Endothelial cell of umbilical vein (primary cell): ENCODE data around the gene FARP1. TPM values are rescaled to one million over a fixed set of nuclear protein-coding genes. Genes with fewer than 3 reads are reported as not detected.

Experiments used
- BruUV-seq: library from RNA; stranded (reverse); fragments of 400-500 nt; replicated peaks from 2 replicates; lab custom pipeline; 2021; lab: Mats Ljungman, UMichigan
- CTCF ChIA-PET: fragments of 300-600, 350-600 bp; sonication (Branson Sonifier 250); formaldehyde crosslinking; loops from one replicate; lab custom pipeline; 2021; ENCODE audit warnings: antibody characterized with exemption, inconsistent platforms; lab: Charles Lee
- POLR2A ChIA-PET: fragments of 300-600, 350-600 bp; sonication (Branson Sonifier 250); formaldehyde crosslinking; loops from one replicate; lab custom pipeline; 2021; ENCODE audit warnings: antibody characterized with exemption, inconsistent platforms; lab: Charles Lee
- DNase-seq: peaks from one replicate; pipeline ENCODE4 v3.0.0-alpha.2; 2011; ENCODE audit warnings: low read depth, low spot score
- FAIRE-seq: peaks from 2 replicates; lab custom pipeline; 2011; peaks lifted over from hg19 to GRCh38; lab: Jason Lieb, UNC
- H2AFZ ChIP-seq: 2 replicates; pipeline ENCODE4 v1.6.0; 2012; ENCODE audit warnings: low read depth, low read length, control low read depth, inconsistent platforms
- H3K27ac ChIP-seq: 2 replicates; pipeline ENCODE4 v1.5.1; 2011; ENCODE audit warnings: low read depth, mild to moderate bottlenecking, control low read depth, low read length, moderate library complexity; ENCODE audit not compliant: insufficient read depth
- H3K27me3 ChIP-seq, 2 experiments: 2 replicates each; pipeline versions ENCODE4 v1.6.0 to v1.6.1; 2011; ENCODE audit warnings: low read length in 2 of 2, mixed read lengths in 1 of 2; ENCODE audit not compliant: control insufficient read depth in 2 of 2, insufficient read depth in 2 of 2
- H3K36me3 ChIP-seq, 2 experiments: 2 replicates in 1 of 2; 3 replicates in 1 of 2; pipeline ENCODE4 v1.5.1; 2011; ENCODE audit warnings: low read length in 2 of 2, mild to moderate bottlenecking in 1 of 2, moderate library complexity in 1 of 2; ENCODE audit not compliant: control insufficient read depth in 2 of 2, insufficient read depth in 2 of 2; ENCODE audit errors: extremely low read depth in 1 of 2
- H3K4me1 ChIP-seq: 3 replicates; pipeline ENCODE4 v1.5.1; 2011; ENCODE audit warnings: mild to moderate bottlenecking, low read length; ENCODE audit not compliant: control insufficient read depth, insufficient read depth; ENCODE audit errors: extremely low read depth
- H3K4me2 ChIP-seq: 2 replicates; pipeline ENCODE4 v1.6.1; 2011; ENCODE audit warnings: low read length, control low read depth, mixed read lengths; ENCODE audit not compliant: insufficient read depth
- H3K4me3 ChIP-seq, 3 experiments: fragments of 200-600 bp in 1 of 3; sonication (generic), shearing (Covaris generic) in 1 of 3; replicated peaks in 1 of 3; 2 replicates each; pipeline ENCODE4 v1.5.1; 2011 to 2016; ENCODE audit warnings: control low read depth in 3 of 3, low read length in 3 of 3, mild to moderate bottlenecking in 2 of 3, inconsistent platforms in 1 of 3, low read depth in 1 of 3, moderate library complexity in 1 of 3; ENCODE audit not compliant: insufficient read depth in 1 of 3
- H3K79me2 ChIP-seq: 2 replicates; pipeline ENCODE4 v1.6.0; 2012; ENCODE audit warnings: low read length, inconsistent platforms; ENCODE audit not compliant: control insufficient read depth, insufficient read depth
- H3K9ac ChIP-seq: replicated peaks from 2 replicates; pipeline ENCODE3; 2011; ENCODE audit warnings: low read length, control low read depth; ENCODE audit not compliant: insufficient read depth; ENCODE audit errors: extremely low read depth
- H3K9me1 ChIP-seq: replicated peaks from 3 replicates; pipeline ENCODE4 v1.6.0; 2011; ENCODE audit warnings: mild to moderate bottlenecking, low read length; ENCODE audit not compliant: control insufficient read depth, insufficient read depth; ENCODE audit errors: extremely low read depth
- H3K9me3 ChIP-seq: replicated peaks from 2 replicates; pipeline ENCODE4 v1.5.1; 2012; ENCODE audit warnings: low read length, inconsistent platforms; ENCODE audit not compliant: control insufficient read depth, insufficient read depth
- H4K20me1 ChIP-seq: replicated peaks from 2 replicates; pipeline ENCODE3; 2011; ENCODE audit warnings: mild to moderate bottlenecking, low read length; ENCODE audit not compliant: control insufficient read depth, insufficient read depth; ENCODE audit errors: extremely low read depth
- EZH2 ChIP-seq: IDR thresholded peaks from 2 replicates; pipeline ENCODE4 v1.6.1; 2012; ENCODE audit warnings: borderline replicate concordance, low read depth, mild to moderate bottlenecking, moderate library complexity, low read length, inconsistent platforms; ENCODE audit not compliant: severe bottlenecking
- FOS ChIP-seq: IDR thresholded peaks from 2 replicates; pipeline ENCODE4 v1.6.1; 2011; ENCODE audit warnings: mild to moderate bottlenecking, low read length, moderate library complexity, borderline replicate concordance; ENCODE audit not compliant: insufficient read depth
- GATA2 ChIP-seq: IDR thresholded peaks from 2 replicates; pipeline ENCODE4 v1.7.0; 2011; ENCODE audit warnings: low read depth, mild to moderate bottlenecking, moderate library complexity, mixed read lengths, low read length; ENCODE audit not compliant: insufficient read length, insufficient read depth
- JUN ChIP-seq: IDR thresholded peaks from 2 replicates; pipeline ENCODE4 v1.6.1; 2011; ENCODE audit warnings: borderline replicate concordance, low read depth; ENCODE audit not compliant: insufficient read length, insufficient read depth
- MYC ChIP-seq: IDR thresholded peaks from one replicate; pipeline ENCODE4 v1.6.1; 2011; ENCODE audit warnings: mild to moderate bottlenecking, low read depth, low read length
- POLR2A ChIP-seq: IDR thresholded peaks from 2 replicates; pipeline ENCODE4 v1.6.1; 2012; ENCODE audit warnings: low read depth, mild to moderate bottlenecking, control low read depth, low read length
- POLR2AphosphoS5 ChIP-seq: IDR thresholded peaks from 2 replicates; pipeline ENCODE4 v1.6.1; 2012; ENCODE audit warnings: low read depth, mild to moderate bottlenecking, control low read depth, low read length, moderate library complexity; ENCODE audit not compliant: insufficient read depth
- dilution Hi-C: fragments of 300-500 bp; cut with MboI; formaldehyde crosslinking; loops from one replicate; pipeline ENCODE4 v1.15.0; 2019; ENCODE audit warnings: low sequenced_read_pairs; ENCODE audit not compliant: extremely low pct_ligation_motif_present
- intact Hi-C: fragments of 100-400 bp; cut with micrococcal nuclease; formaldehyde crosslinking; loops from one replicate; pipeline ENCODE4 v1.10.0; 2022
- polyA plus RNA-seq, 4 experiments: library from polyadenylated mRNA; depleted of rRNA in 3 of 4; stranded (reverse) in 3 of 4; unstranded in 1 of 4; fragments of >200 nt; gene quantifications; 2 replicates each; pipeline versions ENCODE4 v1.2.1 to v1.2.3, GENCODE V29; 2011 to 2012; ENCODE audit warnings: missing spikeins in 1 of 4
- total RNA-seq: library from RNA; stranded (reverse); gene quantifications from 2 replicates; pipeline ENCODE4 v1.2.3, GENCODE V29; 2021
- TF ChIP-seq, protein P1 (sequence below): IDR thresholded peaks from 2 replicates; pipeline ENCODE4 v1.6.1; 2011; ENCODE audit not compliant: insufficient read depth, insufficient read length
- TF ChIP-seq, protein P2 (sequence below), 2 donors: IDR thresholded peaks; 1 replicate in 1 of 2; 2 replicates in 1 of 2; pipeline ENCODE4 v1.5.1; 2011; ENCODE audit warnings: low read length in 2 of 2, mild to moderate bottlenecking in 2 of 2, moderate library complexity in 2 of 2, control low read depth in 1 of 2, inconsistent platforms in 1 of 2, low read depth in 1 of 2; ENCODE audit not compliant: insufficient read depth in 1 of 2; ENCODE audit errors: extremely low read depth in 1 of 2

Gene FARP1
- total and polyA plus RNA-seq, 2 donors (not counting 3 experiments of a cell fraction or from before 2014, with no cell fraction given) = 19.0 to 77.7 TPM

DNA sequence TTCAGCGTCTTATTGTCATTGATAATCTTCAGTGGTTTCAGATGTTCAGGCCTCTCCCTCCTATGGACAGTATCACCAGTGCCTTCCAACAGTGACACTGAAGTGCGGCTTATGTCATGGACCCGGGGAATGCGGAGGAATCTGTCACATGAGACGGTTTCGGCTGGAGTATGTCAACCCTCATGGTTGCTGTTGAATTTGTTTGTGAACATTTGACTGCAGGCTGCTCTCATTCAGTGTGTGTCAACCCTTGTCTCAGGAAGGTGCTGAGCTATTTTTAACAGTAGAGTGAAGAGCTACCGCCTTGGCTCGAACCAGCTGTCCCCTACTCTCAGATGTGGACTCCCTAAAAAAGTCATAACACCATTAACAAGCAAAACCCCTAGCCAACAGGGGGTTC, 173.0 kb downstream of the FARP1 start:
- H3K27ac ChIP-seq = no peak overlapping the region
- FAIRE-seq (no peak), DNase-seq (no peak)
- H3K36me3 ChIP-seq = no peaks in the 10 kb centered on the region
- no peaks in the 10 kb centered on the region for H4K20me1 ChIP-seq
- H3K9me1 ChIP-seq = no peaks in the 10 kb centered on the region
- no peaks in the 10 kb centered on the region for H3K27me3 ChIP-seq
- H3K4me2 ChIP-seq = no peak overlapping the region
- no peaks in the 10 kb centered on the region for H3K4me1 ChIP-seq
- no peak overlapping the region for H2AFZ ChIP-seq
- POLR2A ChIA-PET = no interaction called here
- dilution Hi-C loops = no loop called here
- TF ChIP-seq, protein P1, sequence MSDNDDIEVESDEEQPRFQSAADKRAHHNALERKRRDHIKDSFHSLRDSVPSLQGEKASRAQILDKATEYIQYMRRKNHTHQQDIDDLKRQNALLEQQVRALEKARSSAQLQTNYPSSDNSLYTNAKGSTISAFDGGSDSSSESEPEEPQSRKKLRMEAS = no peak
- TF ChIP-seq POLR2A (no peak), EZH2 (no peak), MYC (no peak), POLR2AphosphoS5 (no peak), GATA2 (no peak), FOS (no peak), JUN (no peak)
- TF ChIP-seq, protein P2, sequence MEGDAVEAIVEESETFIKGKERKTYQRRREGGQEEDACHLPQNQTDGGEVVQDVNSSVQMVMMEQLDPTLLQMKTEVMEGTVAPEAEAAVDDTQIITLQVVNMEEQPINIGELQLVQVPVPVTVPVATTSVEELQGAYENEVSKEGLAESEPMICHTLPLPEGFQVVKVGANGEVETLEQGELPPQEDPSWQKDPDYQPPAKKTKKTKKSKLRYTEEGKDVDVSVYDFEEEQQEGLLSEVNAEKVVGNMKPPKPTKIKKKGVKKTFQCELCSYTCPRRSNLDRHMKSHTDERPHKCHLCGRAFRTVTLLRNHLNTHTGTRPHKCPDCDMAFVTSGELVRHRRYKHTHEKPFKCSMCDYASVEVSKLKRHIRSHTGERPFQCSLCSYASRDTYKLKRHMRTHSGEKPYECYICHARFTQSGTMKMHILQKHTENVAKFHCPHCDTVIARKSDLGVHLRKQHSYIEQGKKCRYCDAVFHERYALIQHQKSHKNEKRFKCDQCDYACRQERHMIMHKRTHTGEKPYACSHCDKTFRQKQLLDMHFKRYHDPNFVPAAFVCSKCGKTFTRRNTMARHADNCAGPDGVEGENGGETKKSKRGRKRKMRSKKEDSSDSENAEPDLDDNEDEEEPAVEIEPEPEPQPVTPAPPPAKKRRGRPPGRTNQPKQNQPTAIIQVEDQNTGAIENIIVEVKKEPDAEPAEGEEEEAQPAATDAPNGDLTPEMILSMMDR (IDR thresholded peaks at IDR 0.05; ENCODE audit: extremely low read depth in 1 of 2, insufficient read depth in 1 of 2, low read depth in 1 of 2, low read length in 2 of 2) = no peak
- H3K4me3 ChIP-seq = no peak overlapping the region
- intact Hi-C loops = no loop called here
- no peak overlapping the region for H3K9ac ChIP-seq
- H3K79me2 ChIP-seq = no peaks in the 10 kb centered on the region
- BruUV-seq = no TSS peak
- CTCF ChIA-PET = interaction anchor here (1.0 to 1.3 kb wide), 3 partner anchors 11 to 17 kb away, joined by 3 to 5 read pairs (median 3); no protein-coding TSS in a partner anchor
- no peaks in the 10 kb centered on the region for H3K9me3 ChIP-seq
